WTC11 (cell line): ENCODE data around the gene LAP3.

Source experiments
- ARID4B ChIP-seq: sonication (generic); formaldehyde crosslinking; IDR thresholded peaks from 2 replicates; pipeline ENCODE4 v1.8.0; 2023; ENCODE audit warnings: missing genetic modification reagents, mild to moderate bottlenecking, borderline replicate concordance
- CTCF ChIP-seq: fragments of 200-600 bp; IDR thresholded peaks from 2 replicates; pipeline ENCODE4 v1.8.0; 2022; ENCODE audit warnings: antibody characterized with exemption
- E2F4 ChIP-seq: sonication (generic); formaldehyde crosslinking; IDR thresholded peaks from 2 replicates; pipeline ENCODE4 v1.8.1; 2022; ENCODE audit warnings: low read depth, mild to moderate bottlenecking, moderate library complexity, missing genetic modification reagents, borderline replicate concordance
- E2F5 ChIP-seq: sonication (generic); formaldehyde crosslinking; IDR thresholded peaks from 2 replicates; pipeline ENCODE4 v1.8.1; 2022; ENCODE audit warnings: mild to moderate bottlenecking, moderate library complexity, missing genetic modification reagents
- IRF2 ChIP-seq: sonication (generic); formaldehyde crosslinking; IDR thresholded peaks from 2 replicates; pipeline ENCODE4 v1.8.0; 2022; ENCODE audit warnings: low read depth, missing genetic modification reagents, borderline replicate concordance
- MAX ChIP-seq: sonication (generic); formaldehyde crosslinking; IDR thresholded peaks from 2 replicates; pipeline ENCODE4 v1.8.0; 2022; ENCODE audit warnings: mild to moderate bottlenecking, missing genetic modification reagents
- NR3C1 ChIP-seq: sonication (generic); formaldehyde crosslinking; conservative IDR thresholded peaks from 2 replicates; pipeline ENCODE4 v1.8.1; 2023; ENCODE audit warnings: low read depth, mild to moderate bottlenecking, missing genetic modification reagents
- SMAD3 ChIP-seq: sonication (generic); formaldehyde crosslinking; IDR thresholded peaks from 2 replicates; pipeline ENCODE4 v1.8.0; 2022; ENCODE audit warnings: missing genetic modification reagents, mild to moderate bottlenecking, borderline replicate concordance
- SP1 ChIP-seq: sonication (generic); formaldehyde crosslinking; conservative IDR thresholded peaks from 2 replicates; pipeline ENCODE4 v1.8.1; 2022; ENCODE audit warnings: missing genetic modification reagents
- ZBTB21 ChIP-seq: sonication (generic); formaldehyde crosslinking; IDR thresholded peaks from 2 replicates; pipeline ENCODE4 v1.8.1; 2023; ENCODE audit warnings: mild to moderate bottlenecking, missing genetic modification reagents, borderline replicate concordance
- ZNF512 ChIP-seq: sonication (generic); formaldehyde crosslinking; IDR thresholded peaks from 2 replicates; pipeline ENCODE4 v1.8.1; 2022; ENCODE audit warnings: missing genetic modification reagents, borderline replicate concordance

- TF ChIP-seq ZNF512 (CRISPR knock-in tag): no peak
- no peak for TF ChIP-seq E2F4 (CRISPR knock-in tag)
- no peak for TF ChIP-seq IRF2 (CRISPR knock-in tag)
- TF ChIP-seq CTCF: no peak
- no peak for TF ChIP-seq SP1
- no peak for TF ChIP-seq MAX
- TF ChIP-seq NR3C1: no peak
- TF ChIP-seq E2F5: no peak
- no peak for TF ChIP-seq ARID4B
- TF ChIP-seq SMAD3 (CRISPR knock-in tag): no peak
- no peak for TF ChIP-seq ZBTB21 (CRISPR knock-in tag)
These were observed 41.8 kb upstream of the LAP3 start for GRCh38 chr4:17535242-17535641.
